H9 (cell line): ENCODE data around the gene RIT2. TPM values are rescaled to one million over a fixed set of nuclear protein-coding genes. Genes with fewer than 3 reads are reported as not detected.

Experiments
- DNase-seq: peaks from one replicate; pipeline ENCODE4 v3.0.0-alpha.2; 2017
- H2AFZ ChIP-seq: one replicate; pipeline ENCODE4 v1.6.1; 2013; ENCODE audit warnings: mild to moderate bottlenecking, low read length, control low read depth, moderate library complexity
- H2AK5ac ChIP-seq: 2 replicates; pipeline ENCODE4 v1.6.1; 2013; ENCODE audit warnings: low read length, control low read depth, mixed read lengths; ENCODE audit not compliant: insufficient read length
- H2BK120ac ChIP-seq: one replicate; pipeline ENCODE4 v1.6.1; 2013; ENCODE audit warnings: low read depth, mild to moderate bottlenecking, low read length, control low read depth, inconsistent platforms; ENCODE audit not compliant: poor library complexity, severe bottlenecking
- H2BK12ac ChIP-seq: 2 replicates; pipeline ENCODE4 v1.6.1; 2013; ENCODE audit warnings: low read length, control low read depth, mixed read lengths, low read depth; ENCODE audit not compliant: insufficient read length
- H2BK15ac ChIP-seq: 2 replicates; pipeline ENCODE4 v1.6.1; 2013; ENCODE audit warnings: low read depth, low read length, control low read depth
- H2BK20ac ChIP-seq: one replicate; pipeline ENCODE4 v1.6.1; 2013; ENCODE audit warnings: low read depth, mild to moderate bottlenecking, low read length, control low read depth, inconsistent platforms; ENCODE audit not compliant: poor library complexity, severe bottlenecking
- H2BK5ac ChIP-seq: 2 replicates; pipeline ENCODE4 v1.6.1; 2013; ENCODE audit warnings: low read length, control low read depth, mixed read lengths; ENCODE audit not compliant: insufficient read length
- H3K14ac ChIP-seq: 2 replicates; pipeline ENCODE4 v1.6.1; 2013; ENCODE audit warnings: low read length, control low read depth; ENCODE audit not compliant: insufficient read depth
- H3K18ac ChIP-seq: 2 replicates; pipeline ENCODE4 v1.6.1; 2013; ENCODE audit warnings: low read depth, mild to moderate bottlenecking, mixed read lengths, low read length, control low read depth; ENCODE audit not compliant: insufficient read length
- H3K23ac ChIP-seq: 2 replicates; pipeline ENCODE4 v1.6.1; 2013; ENCODE audit warnings: low read length, control low read depth, mixed read lengths, low read depth; ENCODE audit not compliant: insufficient read length
- H3K23me2 ChIP-seq: 2 replicates; pipeline ENCODE4 v1.6.1; 2013; ENCODE audit warnings: low read depth, mild to moderate bottlenecking, mixed read lengths, low read length, control low read depth; ENCODE audit not compliant: insufficient read length, poor library complexity, severe bottlenecking
- H3K27ac ChIP-seq: 2 replicates; pipeline ENCODE4 v1.5.1; 2013; ENCODE audit warnings: low read length, control low read depth, mixed read lengths, low read depth; ENCODE audit not compliant: insufficient read length
- H3K27me3 ChIP-seq: 2 replicates; pipeline ENCODE4 v1.6.1; 2013; ENCODE audit warnings: low read length, control low read depth, inconsistent platforms; ENCODE audit not compliant: insufficient read depth
- H3K4ac ChIP-seq: 2 replicates; pipeline ENCODE4 v1.6.1; 2013; ENCODE audit warnings: low read depth, mild to moderate bottlenecking, control low read depth, inconsistent platforms, low read length, moderate library complexity
- H3K4me1 ChIP-seq: 2 replicates; pipeline ENCODE4 v1.6.1; 2013; ENCODE audit warnings: low read length, control low read depth, inconsistent platforms; ENCODE audit not compliant: insufficient read depth
- H3K4me2 ChIP-seq: 2 replicates; pipeline ENCODE4 v1.6.1; 2013; ENCODE audit warnings: low read length, control low read depth, mixed read lengths; ENCODE audit not compliant: insufficient read length, insufficient read depth
- H3K56ac ChIP-seq: 2 replicates; pipeline ENCODE4 v1.6.1; 2013; ENCODE audit warnings: low read depth, mild to moderate bottlenecking, mixed read lengths, low read length, control low read depth; ENCODE audit not compliant: insufficient read length
- H3K79me1 ChIP-seq: 2 replicates; pipeline ENCODE4 v1.6.1; 2013; ENCODE audit warnings: low read depth, mild to moderate bottlenecking, moderate library complexity, low read length, control low read depth, inconsistent platforms; ENCODE audit not compliant: insufficient read depth, poor library complexity, severe bottlenecking
- H3K79me2 ChIP-seq: 2 replicates; pipeline ENCODE4 v1.6.1; 2013; ENCODE audit warnings: low read length, control low read depth, inconsistent platforms; ENCODE audit not compliant: insufficient read depth
- H3K9ac ChIP-seq: 2 replicates; pipeline ENCODE4 v1.6.1; 2013; ENCODE audit warnings: low read length, control low read depth, mixed read lengths; ENCODE audit not compliant: insufficient read length; ENCODE audit errors: extremely low read depth
- H3K9me3 ChIP-seq: one replicate; pipeline ENCODE4 v1.6.1; 2013; ENCODE audit warnings: low read depth, low read length, inconsistent platforms; ENCODE audit not compliant: control insufficient read depth
- H3T11ph ChIP-seq: one replicate; pipeline ENCODE4 v1.6.1; 2013; ENCODE audit warnings: mild to moderate bottlenecking, low read length, control low read depth, inconsistent platforms
- H4K20me1 ChIP-seq: one replicate; pipeline ENCODE4 v1.6.1; 2013; ENCODE audit not compliant: control insufficient read depth, insufficient read length, insufficient read depth
- H4K5ac ChIP-seq: 2 replicates; pipeline ENCODE4 v1.6.1; 2013; ENCODE audit warnings: low read depth, mild to moderate bottlenecking, mixed read lengths, low read length, control low read depth; ENCODE audit not compliant: insufficient read length
- H4K8ac ChIP-seq: replicated peaks from 2 replicates; pipeline ENCODE4 v1.6.1; 2013; ENCODE audit warnings: low read length, control low read depth, mixed read lengths, low read depth; ENCODE audit not compliant: insufficient read length
- H4K91ac ChIP-seq: 2 replicates; pipeline ENCODE4 v1.6.1; 2013; ENCODE audit warnings: low read depth, mild to moderate bottlenecking, moderate library complexity, mixed read lengths, low read length, control low read depth; ENCODE audit not compliant: insufficient read length
- H3K27ac Mint-ChIP-seq, 3 experiments: 2 replicates in 2 of 3; 3 replicates in 1 of 3; pipeline ENCODE4 v1.8.0; 2020 to 2021; ENCODE audit warnings: mixed read lengths in 3 of 3, mild to moderate bottlenecking in 1 of 3, moderate library complexity in 1 of 3
- H3K27me3 Mint-ChIP-seq: 2 replicates; pipeline ENCODE4 v1.8.0; 2021; ENCODE audit warnings: low read depth, mild to moderate bottlenecking, moderate library complexity, mixed read lengths
- H3K36me3 Mint-ChIP-seq, 3 experiments: 2 replicates in 2 of 3; 3 replicates in 1 of 3; pipeline ENCODE4 v1.8.0; 2020 to 2021; ENCODE audit warnings: low read depth in 3 of 3, mixed read lengths in 3 of 3; ENCODE audit not compliant: insufficient read depth in 1 of 3
- H3K4me1 Mint-ChIP-seq, 2 experiments: 2 replicates each; pipeline ENCODE4 v1.8.0; 2020; ENCODE audit warnings: mixed read lengths in 2 of 2
- H3K4me3 Mint-ChIP-seq, 2 experiments: 2 replicates in 1 of 2; 3 replicates in 1 of 2; pipeline ENCODE4 v1.8.0; 2020 to 2021; ENCODE audit warnings: mild to moderate bottlenecking in 2 of 2, mixed read lengths in 2 of 2, moderate library complexity in 1 of 2
- H3K9me3 Mint-ChIP-seq, 2 experiments: 2 replicates in 1 of 2; 3 replicates in 1 of 2; pipeline ENCODE4 v1.8.0; 2020; ENCODE audit warnings: mild to moderate bottlenecking in 2 of 2, mixed read lengths in 2 of 2, moderate library complexity in 1 of 2
- WGBS: extraction: QIAGEN DNeasy Blood & Tissue Kit; methylation state at CpG from one replicate; pipeline ENCODE4 v1.1.7; 2013; ENCODE audit warnings: missing lambda C conversion rate, low lambda C conversion rate, mixed read lengths; ENCODE audit not compliant: insufficient read length; ENCODE audit errors: extremely low coverage; 5-methylcytosine and 5-hydroxymethylcytosine counted together
- total RNA-seq: library from RNA; stranded (reverse); gene quantifications from 2 replicates; pipeline ENCODE4 v1.2.1, GENCODE V29; 2021
- TF ChIP-seq, protein P1 (sequence below): fragments of 200-600 bp; sonication (generic); conservative IDR thresholded peaks from 3 replicates; pipeline ENCODE4 v1.8.0; 2021; ENCODE audit warnings: antibody characterized with exemption, mild to moderate bottlenecking

The RIT2 gene
- total RNA-seq, 1 experiment from 2014 or later = 1.2 TPM

DNA sequence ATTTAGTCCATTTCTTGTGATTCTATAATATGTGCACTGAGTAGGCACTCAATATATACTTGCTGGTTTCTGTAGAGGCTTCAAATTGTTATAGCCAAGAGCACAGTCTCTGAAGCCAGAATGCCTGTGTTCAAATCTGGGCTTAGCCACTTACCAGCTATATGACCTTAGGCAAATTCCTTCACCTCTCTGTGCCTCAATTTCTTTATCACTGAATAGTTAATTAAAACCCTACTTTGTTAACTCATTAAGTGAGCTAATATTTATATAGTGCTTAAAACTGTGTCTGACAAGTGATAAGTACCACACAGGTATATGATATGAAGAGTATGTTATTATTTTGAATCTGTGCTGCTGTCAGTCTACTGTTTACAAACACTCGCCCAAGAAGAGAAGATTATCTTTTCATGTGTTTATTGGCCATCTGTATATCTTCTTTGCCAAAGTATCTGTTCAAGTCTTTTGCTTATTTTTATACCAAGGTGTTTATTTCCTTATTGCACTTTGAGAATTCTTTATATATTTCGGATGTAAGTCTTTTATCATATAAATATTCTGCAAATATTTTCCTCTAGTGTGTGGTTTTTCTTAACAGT, 1.3 kb upstream of the RIT2 start:
- no peak overlapping the region for H2AK5ac ChIP-seq
- H3K23ac ChIP-seq = no peak overlapping the region
- H3K27me3 ChIP-seq = no peaks in the 10 kb centered on the region
- no peak overlapping the region for H4K91ac ChIP-seq
- H3K36me3 Mint-ChIP-seq = no peaks in the 10 kb centered on the region
- H3K4me3 Mint-ChIP-seq = no peak overlapping the region
- no peak overlapping the region for H2BK5ac ChIP-seq
- no peaks in the 10 kb centered on the region for H4K20me1 ChIP-seq
- H2BK120ac ChIP-seq = no peak overlapping the region
- no peak overlapping the region for H3K9ac ChIP-seq
- H2BK20ac ChIP-seq = no peak overlapping the region
- TF ChIP-seq, protein P1, sequence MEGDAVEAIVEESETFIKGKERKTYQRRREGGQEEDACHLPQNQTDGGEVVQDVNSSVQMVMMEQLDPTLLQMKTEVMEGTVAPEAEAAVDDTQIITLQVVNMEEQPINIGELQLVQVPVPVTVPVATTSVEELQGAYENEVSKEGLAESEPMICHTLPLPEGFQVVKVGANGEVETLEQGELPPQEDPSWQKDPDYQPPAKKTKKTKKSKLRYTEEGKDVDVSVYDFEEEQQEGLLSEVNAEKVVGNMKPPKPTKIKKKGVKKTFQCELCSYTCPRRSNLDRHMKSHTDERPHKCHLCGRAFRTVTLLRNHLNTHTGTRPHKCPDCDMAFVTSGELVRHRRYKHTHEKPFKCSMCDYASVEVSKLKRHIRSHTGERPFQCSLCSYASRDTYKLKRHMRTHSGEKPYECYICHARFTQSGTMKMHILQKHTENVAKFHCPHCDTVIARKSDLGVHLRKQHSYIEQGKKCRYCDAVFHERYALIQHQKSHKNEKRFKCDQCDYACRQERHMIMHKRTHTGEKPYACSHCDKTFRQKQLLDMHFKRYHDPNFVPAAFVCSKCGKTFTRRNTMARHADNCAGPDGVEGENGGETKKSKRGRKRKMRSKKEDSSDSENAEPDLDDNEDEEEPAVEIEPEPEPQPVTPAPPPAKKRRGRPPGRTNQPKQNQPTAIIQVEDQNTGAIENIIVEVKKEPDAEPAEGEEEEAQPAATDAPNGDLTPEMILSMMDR = no peak
- H2BK15ac ChIP-seq = no peak overlapping the region
- H3K9me3 ChIP-seq = no peaks in the 10 kb centered on the region
- no peak overlapping the region for H3K14ac ChIP-seq
- no peak overlapping the region for H3K18ac ChIP-seq
- no peaks in the 10 kb centered on the region for H3K27me3 Mint-ChIP-seq
- no peak overlapping the region for H4K5ac ChIP-seq
- H3K27ac Mint-ChIP-seq = no peak overlapping the region
- no peaks in the 10 kb centered on the region for H3K9me3 Mint-ChIP-seq
- H3K4ac ChIP-seq = no peak overlapping the region
- H3K4me1 Mint-ChIP-seq = peaks cover 0 to 3% of the 10 kb centered on the region in 2 experiments; a peak in 1 of 4 replicates
- H3K27ac ChIP-seq = no peak overlapping the region
- no CpG with 5 or more reads among the region's 2 CpGs for WGBS
- H3K23me2 ChIP-seq = no peaks in the 10 kb centered on the region
- H3K79me1 ChIP-seq = no peaks in the 10 kb centered on the region
- DNase-seq = no peak
- H4K8ac ChIP-seq = no peak overlapping the region
- H2AFZ ChIP-seq = no peak overlapping the region
- H2BK12ac ChIP-seq = no peak overlapping the region
- no peaks in the 10 kb centered on the region; the same call in 1 of the 2 replicates for H3K4me1 ChIP-seq
- H3K79me2 ChIP-seq = no peaks in the 10 kb centered on the region
- no peak overlapping the region for H3K56ac ChIP-seq
- no peak overlapping the region for H3T11ph ChIP-seq
- H3K4me2 ChIP-seq = no peak overlapping the region
